C4-2B (cell line): ENCODE data around the gene FAM76B.

ENCODE experiments used
- CTCF ChIP-seq: fragments of 450-650 bp; conservative IDR thresholded peaks from 2 replicates; pipeline ENCODE4 v1.5.1; 2017; ENCODE audit warnings: mild to moderate bottlenecking
- ZFX ChIP-seq: fragments of 450-650 bp; IDR thresholded peaks from 2 replicates; pipeline ENCODE4 v1.6.1; 2017

- TF ChIP-seq CTCF = no peak
- no peak for TF ChIP-seq ZFX
These were observed 22.9 kb downstream of the FAM76B start for GRCh38 chr11:95766701-95767100.
